RWPE2 (cell line): Measurements from ENCODE around the gene HS2ST1.

ENCODE experiments used
- ATAC-seq: fragments of 200-7000 bp; cut with Tn5 transposase; 3 replicates; pipeline ENCODE4 v1.9.1; 2021; ENCODE audit warnings: low read depth
- DNase-seq: peaks from one replicate; pipeline ENCODE4 v3.0.0-alpha.2; 2020; ENCODE audit warnings: low spot score
- H3K27ac ChIP-seq: fragments of 450-650 bp; 2 replicates; pipeline ENCODE4 v1.5.1; 2017; ENCODE audit warnings: mild to moderate bottlenecking; ENCODE audit not compliant: poor library complexity, severe bottlenecking
- H3K27me3 ChIP-seq: fragments of 250-450 bp; sonication (Bioruptor Pico); 2 replicates; pipeline ENCODE4 v1.5.1; 2021; ENCODE audit warnings: mild to moderate bottlenecking, moderate library complexity; ENCODE audit not compliant: insufficient read depth, poor library complexity, severe bottlenecking
- H3K36me3 ChIP-seq: fragments of 250-450 bp; sonication (Bioruptor Pico); 2 replicates; pipeline ENCODE4 v1.5.1; 2020; ENCODE audit warnings: low read depth, mild to moderate bottlenecking, moderate library complexity
- H3K4me1 ChIP-seq: fragments of 250-450 bp; sonication (Bioruptor Pico); 2 replicates; pipeline ENCODE4 v1.5.1; 2021; ENCODE audit warnings: mild to moderate bottlenecking, moderate library complexity; ENCODE audit not compliant: insufficient read depth, poor library complexity, severe bottlenecking
- H3K4me3 ChIP-seq: fragments of 250-450 bp; sonication (Bioruptor Pico); 2 replicates; pipeline ENCODE4 v1.5.1; 2021; ENCODE audit warnings: mild to moderate bottlenecking, moderate library complexity; ENCODE audit not compliant: severe bottlenecking
- H3K9me3 ChIP-seq: fragments of 250-450 bp; sonication (Bioruptor Pico); 2 replicates; pipeline ENCODE4 v1.5.1; 2021; ENCODE audit warnings: mild to moderate bottlenecking, moderate library complexity; ENCODE audit not compliant: severe bottlenecking
- TF ChIP-seq, protein P1 (sequence below): fragments of 450-650 bp; IDR thresholded peaks from one replicate; pipeline ENCODE4 v1.5.1; 2017; ENCODE audit warnings: mild to moderate bottlenecking, moderate library complexity; ENCODE audit not compliant: poor library complexity, severe bottlenecking

Gene HS2ST1

DNA sequence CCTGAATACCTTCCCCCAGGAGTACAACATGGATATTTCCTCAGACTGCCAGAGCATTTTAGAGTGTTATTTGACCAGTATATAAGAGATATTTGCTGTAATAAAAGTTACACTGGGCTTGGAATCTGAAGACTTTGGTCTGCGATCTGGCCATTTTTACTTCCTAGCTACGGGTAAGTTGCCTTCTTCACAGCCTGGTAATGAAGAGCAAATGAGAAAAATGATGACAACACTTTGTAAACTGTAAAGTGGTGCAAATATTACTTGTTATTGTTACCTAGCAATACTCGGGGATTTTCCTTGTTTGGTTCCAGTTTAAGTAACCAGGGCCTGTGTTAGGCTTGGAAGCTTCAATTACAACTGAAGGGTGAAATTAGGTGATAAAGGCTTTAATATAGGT lies 233.4 kb downstream of the HS2ST1 start:
- Histone ChIP-seq H3K4me3 (no peak overlapping the region), H3K4me1 (peaks cover 5% of the 10 kb centered on the region), H3K9me3 (no peaks in the 10 kb centered on the region), H3K27ac (no peak overlapping the region), H3K27me3 (no peaks in the 10 kb centered on the region), H3K36me3 (no peaks in the 10 kb centered on the region)
- TF ChIP-seq, protein P1, sequence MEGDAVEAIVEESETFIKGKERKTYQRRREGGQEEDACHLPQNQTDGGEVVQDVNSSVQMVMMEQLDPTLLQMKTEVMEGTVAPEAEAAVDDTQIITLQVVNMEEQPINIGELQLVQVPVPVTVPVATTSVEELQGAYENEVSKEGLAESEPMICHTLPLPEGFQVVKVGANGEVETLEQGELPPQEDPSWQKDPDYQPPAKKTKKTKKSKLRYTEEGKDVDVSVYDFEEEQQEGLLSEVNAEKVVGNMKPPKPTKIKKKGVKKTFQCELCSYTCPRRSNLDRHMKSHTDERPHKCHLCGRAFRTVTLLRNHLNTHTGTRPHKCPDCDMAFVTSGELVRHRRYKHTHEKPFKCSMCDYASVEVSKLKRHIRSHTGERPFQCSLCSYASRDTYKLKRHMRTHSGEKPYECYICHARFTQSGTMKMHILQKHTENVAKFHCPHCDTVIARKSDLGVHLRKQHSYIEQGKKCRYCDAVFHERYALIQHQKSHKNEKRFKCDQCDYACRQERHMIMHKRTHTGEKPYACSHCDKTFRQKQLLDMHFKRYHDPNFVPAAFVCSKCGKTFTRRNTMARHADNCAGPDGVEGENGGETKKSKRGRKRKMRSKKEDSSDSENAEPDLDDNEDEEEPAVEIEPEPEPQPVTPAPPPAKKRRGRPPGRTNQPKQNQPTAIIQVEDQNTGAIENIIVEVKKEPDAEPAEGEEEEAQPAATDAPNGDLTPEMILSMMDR = no peak
- no peak for DNase-seq
- ATAC-seq = no peak

DNA sequence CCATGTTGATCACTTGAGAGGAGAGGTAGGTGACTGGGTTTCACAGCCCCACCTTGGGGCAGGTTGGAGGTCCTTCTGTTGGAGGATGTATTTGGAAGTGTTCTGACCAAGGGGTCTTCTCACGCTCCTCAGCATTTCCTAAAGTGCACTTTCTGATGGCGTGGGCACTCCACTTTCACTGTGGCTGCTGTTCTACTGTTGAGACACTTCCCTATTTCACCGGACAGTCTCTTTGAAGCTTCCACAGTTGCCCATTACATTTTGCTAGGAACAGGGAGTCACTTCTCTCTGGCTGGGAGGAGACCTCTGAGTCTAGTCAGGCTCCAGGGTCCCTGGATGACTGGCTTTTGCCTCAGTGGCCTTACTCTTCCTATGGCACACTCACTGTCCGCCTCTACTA lies 234.2 kb downstream of the HS2ST1 start:
- no peaks in the 10 kb centered on the region for H3K9me3 ChIP-seq
- H3K4me1 ChIP-seq = peaks cover 5% of the 10 kb centered on the region
- ATAC-seq = no peak
- H3K27ac ChIP-seq = no peak overlapping the region
- H3K4me3 ChIP-seq = no peak overlapping the region
- DNase-seq = no peak
- H3K27me3 ChIP-seq = no peaks in the 10 kb centered on the region
- H3K36me3 ChIP-seq = no peaks in the 10 kb centered on the region
- TF ChIP-seq, protein P1 = no peak

DNA sequence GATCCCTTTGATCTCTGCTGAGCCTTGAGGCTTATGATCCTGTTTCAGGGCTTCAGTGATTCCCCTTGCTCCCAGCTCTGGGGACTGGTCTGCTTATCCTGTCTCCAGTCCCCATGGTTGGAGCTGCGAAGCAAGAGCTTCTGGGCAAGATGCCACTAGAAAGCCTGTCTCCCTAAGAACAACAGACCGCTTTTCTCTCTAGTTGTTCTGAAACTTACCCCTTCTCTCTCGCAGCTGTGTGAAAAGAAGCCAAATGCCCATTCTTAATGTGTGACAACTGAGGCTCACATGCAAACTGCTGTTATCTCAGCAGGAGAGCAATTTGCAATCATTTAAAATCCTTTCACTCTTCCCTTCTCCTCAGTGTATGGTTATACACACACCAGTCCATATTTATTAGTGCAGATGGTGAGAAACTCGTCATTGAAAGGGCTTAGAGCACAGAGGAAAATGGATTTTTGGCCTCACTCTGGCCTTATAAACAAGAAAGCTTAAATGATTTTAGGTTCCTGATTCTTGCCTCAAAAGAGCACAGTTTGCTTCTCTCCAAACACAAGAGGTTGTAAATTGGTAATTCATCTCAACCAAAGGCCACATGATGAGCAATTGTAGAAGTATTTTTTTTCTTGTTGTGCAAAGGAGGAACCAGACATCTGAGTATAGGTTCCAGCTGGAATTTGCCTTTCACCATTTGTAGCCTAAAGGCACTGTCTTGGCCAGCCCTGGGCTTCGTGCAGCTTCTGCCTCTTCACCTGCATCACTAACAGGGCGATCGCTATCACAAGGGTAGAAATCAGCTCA lies 235.0 kb downstream of the HS2ST1 start:
- peak overlapping the region; percentile 8 for H3K27ac ChIP-seq
- no peak overlapping the region for H3K4me3 ChIP-seq
- TF ChIP-seq, protein P1 = no peak
- peaks cover 5% of the 10 kb centered on the region for H3K4me1 ChIP-seq
- H3K27me3 ChIP-seq = no peaks in the 10 kb centered on the region
- DNase-seq (no peak), ATAC-seq (peak; percentile 91)
- H3K36me3 ChIP-seq = no peaks in the 10 kb centered on the region
- H3K9me3 ChIP-seq = no peaks in the 10 kb centered on the region

DNA sequence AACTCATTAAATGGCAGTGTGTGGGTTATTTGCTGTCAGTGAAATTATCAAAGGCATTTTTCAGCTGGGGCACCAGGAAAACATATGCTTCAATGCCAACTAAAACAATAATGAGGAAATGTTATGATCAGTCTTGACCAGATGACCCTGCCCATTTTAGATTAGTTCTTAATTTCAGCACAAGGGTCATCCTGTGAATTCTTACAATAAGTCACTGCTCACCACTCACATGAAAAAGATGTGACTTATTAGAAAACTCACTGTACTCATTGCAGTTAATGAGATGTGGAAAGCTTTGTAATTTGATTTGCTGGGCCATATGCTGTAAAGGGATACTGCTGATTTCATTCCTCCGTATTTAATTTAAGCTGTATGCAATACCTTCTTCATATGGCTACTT lies 235.7 kb downstream of the HS2ST1 start:
- Histone ChIP-seq H3K4me3 (no peak overlapping the region), H3K27me3 (no peaks in the 10 kb centered on the region), H3K4me1 (peaks cover 5% of the 10 kb centered on the region), H3K27ac (peak overlapping the region; percentile 8), H3K36me3 (no peaks in the 10 kb centered on the region), H3K9me3 (no peaks in the 10 kb centered on the region)
- DNase-seq = no peak
- TF ChIP-seq, protein P1 = no peak
- no peak for ATAC-seq
